SK-N-SH treated with all-trans-retinoic acid at 6 μM for 48 hours (cell line): Measurements from ENCODE around the gene SEC14L1.

Experiments
- ARNTL ChIP-seq: fragments of 450-650 bp; formaldehyde crosslinking; IDR thresholded peaks from 2 replicates; pipeline ENCODE4 v1.5.0; 2020; ENCODE audit warnings: low read depth, mild to moderate bottlenecking, moderate library complexity, borderline replicate concordance
- CREB5 ChIP-seq: fragments of 250-450 bp; sonication (Bioruptor Pico); IDR thresholded peaks from 2 replicates; pipeline ENCODE4 v1.5.1; 2020; ENCODE audit warnings: low read depth, mild to moderate bottlenecking, moderate library complexity
- CSDC2 ChIP-seq: fragments of 250-450 bp; sonication (Bioruptor Pico); IDR thresholded peaks from 2 replicates; pipeline ENCODE4 v1.5.0; 2020; ENCODE audit warnings: mild to moderate bottlenecking, moderate library complexity
- ESRRG ChIP-seq: fragments of 250-450 bp; sonication (Bioruptor Pico); IDR thresholded peaks from 2 replicates; pipeline ENCODE4 v1.6.1; 2021; ENCODE audit warnings: mild to moderate bottlenecking
- GLIS3 ChIP-seq: fragments of 250-450 bp; sonication (Bioruptor Pico); IDR thresholded peaks from 2 replicates; pipeline ENCODE4 v1.5.0; 2020; ENCODE audit warnings: mild to moderate bottlenecking, moderate library complexity
- OSR1 ChIP-seq: fragments of 250-450 bp; sonication (Bioruptor Pico); IDR thresholded peaks from 2 replicates; pipeline ENCODE4 v1.8.0; 2022; ENCODE audit warnings: moderate library complexity, mild to moderate bottlenecking, inconsistent platforms
- PPARA ChIP-seq: fragments of 250-450 bp; sonication (Bioruptor Pico); IDR thresholded peaks from 2 replicates; pipeline ENCODE4 v1.5.0; 2020; ENCODE audit warnings: mild to moderate bottlenecking, borderline replicate concordance
- TCF4 ChIP-seq: fragments of 250-450 bp; sonication (Bioruptor Pico); IDR thresholded peaks from 2 replicates; pipeline ENCODE4 v1.8.0; 2021; ENCODE audit warnings: mild to moderate bottlenecking, moderate library complexity, borderline replicate concordance
- TOX ChIP-seq: fragments of 250-450 bp; sonication (Bioruptor Pico); IDR thresholded peaks from 2 replicates; pipeline ENCODE4 v1.8.0; 2021; ENCODE audit warnings: mild to moderate bottlenecking, moderate library complexity, borderline replicate concordance
- ZC3H10 ChIP-seq: fragments of 250-450 bp; sonication (Bioruptor Pico); IDR thresholded peaks from 2 replicates; pipeline ENCODE4 v1.5.1; 2021; ENCODE audit warnings: mild to moderate bottlenecking, moderate library complexity
- ZFP3 ChIP-seq: fragments of 250-450 bp; sonication (Bioruptor Pico); IDR thresholded peaks from 2 replicates; pipeline ENCODE4 v1.5.0; 2020; ENCODE audit warnings: mild to moderate bottlenecking, moderate library complexity
- ZFP30 ChIP-seq: fragments of 450-650 bp; formaldehyde crosslinking; IDR thresholded peaks from 2 replicates; pipeline ENCODE4 v1.5.0; 2022; ENCODE audit warnings: mild to moderate bottlenecking, moderate library complexity
- TF ChIP-seq, protein P1 (sequence below): fragments of 250-450 bp; sonication (Bioruptor Pico); IDR thresholded peaks from 2 replicates; pipeline ENCODE4 v1.5.1; 2021; ENCODE audit warnings: mild to moderate bottlenecking, moderate library complexity
- TF ChIP-seq, protein P2 (sequence below): fragments of 250-450 bp; sonication (Bioruptor Pico); IDR thresholded peaks from 2 replicates; pipeline ENCODE4 v1.8.0; 2021; ENCODE audit warnings: low read depth, mild to moderate bottlenecking, moderate library complexity, borderline replicate concordance

- TF ChIP-seq ARNTL (CRISPR knock-in tag): no peak
- no peak for TF ChIP-seq ZC3H10 (CRISPR knock-in tag)
- no peak for TF ChIP-seq PPARA (CRISPR knock-in tag)
- no peak for TF ChIP-seq ESRRG (CRISPR knock-in tag)
- TF ChIP-seq TCF4 (CRISPR knock-in tag): no peak
- TF ChIP-seq TOX (CRISPR knock-in tag): no peak
- TF ChIP-seq OSR1: no peak
- TF ChIP-seq ZFP3 (CRISPR knock-in tag): no peak
- no peak for TF ChIP-seq CSDC2 (CRISPR knock-in tag)
- no peak for TF ChIP-seq CREB5
- no peak for TF ChIP-seq ZFP30 (CRISPR knock-in tag)
- TF ChIP-seq, protein P1, sequence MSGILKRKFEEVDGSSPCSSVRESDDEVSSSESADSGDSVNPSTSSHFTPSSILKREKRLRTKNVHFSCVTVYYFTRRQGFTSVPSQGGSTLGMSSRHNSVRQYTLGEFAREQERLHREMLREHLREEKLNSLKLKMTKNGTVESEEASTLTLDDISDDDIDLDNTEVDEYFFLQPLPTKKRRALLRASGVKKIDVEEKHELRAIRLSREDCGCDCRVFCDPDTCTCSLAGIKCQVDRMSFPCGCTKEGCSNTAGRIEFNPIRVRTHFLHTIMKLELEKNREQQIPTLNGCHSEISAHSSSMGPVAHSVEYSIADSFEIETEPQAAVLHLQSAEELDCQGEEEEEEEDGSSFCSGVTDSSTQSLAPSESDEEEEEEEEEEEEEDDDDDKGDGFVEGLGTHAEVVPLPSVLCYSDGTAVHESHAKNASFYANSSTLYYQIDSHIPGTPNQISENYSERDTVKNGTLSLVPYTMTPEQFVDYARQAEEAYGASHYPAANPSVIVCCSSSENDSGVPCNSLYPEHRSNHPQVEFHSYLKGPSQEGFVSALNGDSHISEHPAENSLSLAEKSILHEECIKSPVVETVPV (CRISPR knock-in tag): no peak
- TF ChIP-seq, protein P2, sequence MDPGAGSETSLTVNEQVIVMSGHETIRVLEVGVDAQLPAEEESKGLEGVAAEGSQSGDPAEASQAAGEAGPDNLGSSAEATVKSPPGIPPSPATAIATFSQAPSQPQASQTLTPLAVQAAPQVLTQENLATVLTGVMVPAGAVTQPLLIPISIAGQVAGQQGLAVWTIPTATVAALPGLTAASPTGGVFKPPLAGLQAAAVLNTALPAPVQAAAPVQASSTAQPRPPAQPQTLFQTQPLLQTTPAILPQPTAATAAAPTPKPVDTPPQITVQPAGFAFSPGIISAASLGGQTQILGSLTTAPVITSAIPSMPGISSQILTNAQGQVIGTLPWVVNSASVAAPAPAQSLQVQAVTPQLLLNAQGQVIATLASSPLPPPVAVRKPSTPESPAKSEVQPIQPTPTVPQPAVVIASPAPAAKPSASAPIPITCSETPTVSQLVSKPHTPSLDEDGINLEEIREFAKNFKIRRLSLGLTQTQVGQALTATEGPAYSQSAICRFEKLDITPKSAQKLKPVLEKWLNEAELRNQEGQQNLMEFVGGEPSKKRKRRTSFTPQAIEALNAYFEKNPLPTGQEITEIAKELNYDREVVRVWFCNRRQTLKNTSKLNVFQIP (CRISPR knock-in tag): no peak
- TF ChIP-seq GLIS3: no peak
Measured at GRCh38 chr17:77180503-77181357, 40.0 kb downstream of the SEC14L1 start.
